CD4-positive, alpha-beta memory T cell (primary cell): ENCODE data around the gene CD160. TPM values are rescaled to one million over a fixed set of nuclear protein-coding genes. Genes with fewer than 3 reads are reported as not detected.
"Not testable (repeated sequence)": the region's sequence is repeated elsewhere in the genome, so short reads cannot be mapped to it uniquely, and the experiment has no call there.

Source experiments
- CTCF ChIA-PET: fragments of 350-600 bp; sonication (Branson Sonifier 250); formaldehyde crosslinking; loops from one replicate; lab custom pipeline; 2021; ENCODE audit warnings: inconsistent platforms; ENCODE audit not compliant: partially characterized antibody; lab: Charles Lee
- POLR2A ChIA-PET: fragments of 350-600 bp; sonication (Branson Sonifier 250); formaldehyde crosslinking; loops from one replicate; lab custom pipeline; 2021; ENCODE audit not compliant: partially characterized antibody; lab: Charles Lee
- DNase-seq, 5 donors: peaks; one replicate each; pipeline versions ENCODE4 v3.0.0 to v3.0.0-alpha.2; 2020 to 2022; ENCODE audit warnings: mixed read lengths in 1 of 5
- H3K27ac ChIP-seq: one replicate; pipeline ENCODE4 v1.7.0; 2013; ENCODE audit warnings: low read depth, low read length
- H3K27me3 ChIP-seq: 2 replicates; pipeline ENCODE4 v1.7.0; 2013; ENCODE audit warnings: mild to moderate bottlenecking, low read length, moderate library complexity; ENCODE audit not compliant: insufficient read depth
- H3K36me3 ChIP-seq: 2 replicates; pipeline ENCODE4 v1.7.0; 2013; ENCODE audit warnings: mild to moderate bottlenecking, low read length, moderate library complexity; ENCODE audit not compliant: insufficient read depth
- H3K4me1 ChIP-seq: 2 replicates; pipeline ENCODE4 v1.7.0; 2013; ENCODE audit warnings: mild to moderate bottlenecking, low read length, moderate library complexity; ENCODE audit not compliant: insufficient read depth
- H3K4me3 ChIP-seq, 2 donors: one replicate each; pipeline ENCODE4 v1.7.0; 2013; ENCODE audit warnings: low read length in 2 of 2, mild to moderate bottlenecking in 1 of 2
- H3K9me3 ChIP-seq, 2 donors: one replicate each; pipeline ENCODE4 v1.7.0; 2013; ENCODE audit warnings: low read length in 2 of 2, control low read depth in 1 of 2; ENCODE audit not compliant: control insufficient read depth in 1 of 2
- H3K27ac Mint-ChIP-seq, 7 donors: one replicate each; pipeline ENCODE4 v1.8.0; 2020 to 2021; ENCODE audit warnings: mixed read lengths in 7 of 7, mild to moderate bottlenecking in 6 of 7, inconsistent platforms in 3 of 7, moderate library complexity in 3 of 7
- H3K27me3 Mint-ChIP-seq, 2 donors: one replicate each; pipeline ENCODE4 v1.8.0; 2020 to 2021; ENCODE audit warnings: mixed read lengths in 2 of 2
- H3K36me3 Mint-ChIP-seq, 2 donors: one replicate each; pipeline ENCODE4 v1.8.0; 2020 to 2021; ENCODE audit warnings: mixed read lengths in 2 of 2, inconsistent platforms in 1 of 2, mild to moderate bottlenecking in 1 of 2
- H3K4me1 Mint-ChIP-seq, 4 donors: one replicate each; pipeline ENCODE4 v1.8.0; 2020 to 2021; ENCODE audit warnings: mixed read lengths in 4 of 4, mild to moderate bottlenecking in 1 of 4
- H3K4me3 Mint-ChIP-seq, 8 donors: one replicate each; pipeline ENCODE4 v1.8.0; 2020 to 2021; ENCODE audit warnings: mixed read lengths in 8 of 8, mild to moderate bottlenecking in 7 of 8, moderate library complexity in 6 of 8, inconsistent platforms in 3 of 8
- H3K9me3 Mint-ChIP-seq, 8 donors: one replicate each; pipeline ENCODE4 v1.8.0; 2020 to 2021; ENCODE audit warnings: mixed read lengths in 8 of 8, mild to moderate bottlenecking in 5 of 8, inconsistent platforms in 3 of 8, moderate library complexity in 1 of 8
- intact Hi-C: fragments of 100-400 bp; cut with micrococcal nuclease; formaldehyde crosslinking; loops from one replicate; pipeline ENCODE4 v1.15.1; 2023
- polyA plus RNA-seq, 2 donors: library from polyadenylated mRNA; unstranded; fragments of 300-500 nt; fragmentation: Illumina TruSeq; gene quantifications; one replicate each; pipeline ENCODE4 v1.2.3, GENCODE V29; 2021
- total RNA-seq, 2 experiments: library from RNA; stranded (reverse); gene quantifications; one replicate each; pipeline ENCODE4 v1.2.3, GENCODE V29; 2021

CD160 gene
- total and polyA plus RNA-seq, 4 experiments from 2014 or later, result 0.16 TPM; not detected in 3

GRCh38 chr1:145726193-145726592 lies 6.9 kb downstream of the CD160 start:
- H3K27ac ChIP-seq, H3K4me3 Mint-ChIP-seq, DNase-seq, intact Hi-C loops, H3K4me1 Mint-ChIP-seq, H3K36me3 Mint-ChIP-seq, H3K27me3 ChIP-seq, H3K36me3 ChIP-seq, CTCF ChIA-PET, H3K9me3 ChIP-seq, H3K27ac Mint-ChIP-seq, H3K4me3 ChIP-seq, H3K27me3 Mint-ChIP-seq, H3K4me1 ChIP-seq, H3K9me3 Mint-ChIP-seq, POLR2A ChIA-PET: not testable (repeated sequence)

- H3K27me3 ChIP-seq, result no peaks in the 10 kb centered on the region
- Mint-ChIP-seq H3K36me3 (no peaks in the 10 kb centered on the region), H3K27ac (no peak overlapping the region), H3K27me3 (no peaks in the 10 kb centered on the region), H3K9me3 (no peaks in the 10 kb centered on the region), H3K4me3 (no peak overlapping the region), H3K4me1 (no peaks in the 10 kb centered on the region)
- no peak overlapping the region for H3K27ac ChIP-seq
- ChIA-PET CTCF (no interaction called here), POLR2A (no interaction called here)
- H3K4me1 ChIP-seq, result no peaks in the 10 kb centered on the region
- intact Hi-C loops, result no loop called here
- no peaks in the 10 kb centered on the region for H3K36me3 ChIP-seq
- no peak overlapping the region for H3K4me3 ChIP-seq
- H3K9me3 ChIP-seq, result no peaks in the 10 kb centered on the region
- no peak for DNase-seq
Observed at GRCh38 chr1:145729196-145729595, 9.9 kb downstream of the CD160 start.

GRCh38 chr1:145729666-145730436 lies 10.6 kb downstream of the CD160 start:
- Histone ChIP-seq H3K36me3 (no peaks in the 10 kb centered on the region), H3K27ac (no peak overlapping the region), H3K4me3 (no peak overlapping the region), H3K4me1 (no peaks in the 10 kb centered on the region), H3K9me3 (no peaks in the 10 kb centered on the region), H3K27me3 (no peaks in the 10 kb centered on the region)
- no peaks in the 10 kb centered on the region for H3K4me1 Mint-ChIP-seq
- no peaks in the 10 kb centered on the region for H3K27me3 Mint-ChIP-seq
- DNase-seq, result no peak
- ChIA-PET POLR2A (no interaction called here), CTCF (no interaction called here)
- no peaks in the 10 kb centered on the region for H3K36me3 Mint-ChIP-seq
- no peak overlapping the region for H3K27ac Mint-ChIP-seq
- H3K9me3 Mint-ChIP-seq, result no peaks in the 10 kb centered on the region
- H3K4me3 Mint-ChIP-seq, result no peak overlapping the region
- intact Hi-C loops, result no loop called here

- Mint-ChIP-seq H3K36me3 (no peaks in the 10 kb centered on the region), H3K27ac (no peak overlapping the region), H3K4me1 (no peaks in the 10 kb centered on the region), H3K27me3 (no peaks in the 10 kb centered on the region), H3K9me3 (no peaks in the 10 kb centered on the region), H3K4me3 (no peak overlapping the region)
- Histone ChIP-seq H3K36me3 (no peaks in the 10 kb centered on the region), H3K4me3 (no peak overlapping the region), H3K27me3 (no peaks in the 10 kb centered on the region), H3K9me3 (no peaks in the 10 kb centered on the region), H3K27ac (no peak overlapping the region), H3K4me1 (no peaks in the 10 kb centered on the region)
- ChIA-PET POLR2A (no interaction called here), CTCF (no interaction called here)
- DNase-seq, result no peak
- intact Hi-C loops, result no loop called here
Observed at GRCh38 chr1:145730467-145730866, 11.2 kb downstream of the CD160 start.

GRCh38 chr1:145730900-145731299 lies 11.6 kb downstream of the CD160 start:
- Histone ChIP-seq H3K4me1 (no peaks in the 10 kb centered on the region), H3K27ac (no peak overlapping the region), H3K4me3 (no peak overlapping the region), H3K36me3 (no peaks in the 10 kb centered on the region), H3K9me3 (no peaks in the 10 kb centered on the region), H3K27me3 (no peaks in the 10 kb centered on the region)
- DNase-seq, result no peak
- Mint-ChIP-seq H3K4me1 (no peaks in the 10 kb centered on the region), H3K9me3 (no peaks in the 10 kb centered on the region), H3K27ac (no peak overlapping the region), H3K4me3 (no peak overlapping the region), H3K36me3 (no peaks in the 10 kb centered on the region), H3K27me3 (no peaks in the 10 kb centered on the region)
- intact Hi-C loops, result no loop called here
- ChIA-PET CTCF (no interaction called here), POLR2A (no interaction called here)

- Histone ChIP-seq H3K9me3 (no peaks in the 10 kb centered on the region), H3K4me1 (no peaks in the 10 kb centered on the region), H3K4me3 (no peak overlapping the region), H3K36me3 (no peaks in the 10 kb centered on the region), H3K27me3 (no peaks in the 10 kb centered on the region), H3K27ac (no peak overlapping the region)
- no peak overlapping the region for H3K4me3 Mint-ChIP-seq
- no peaks in the 10 kb centered on the region for H3K9me3 Mint-ChIP-seq
- peaks cover 0 to 3% (median 0%) of the 10 kb centered on the region in 4 donors for H3K4me1 Mint-ChIP-seq
- H3K27ac Mint-ChIP-seq, result no peak overlapping the region
- no peak for DNase-seq
- POLR2A ChIA-PET, result no interaction called here
- H3K27me3 Mint-ChIP-seq, result no peaks in the 10 kb centered on the region
- CTCF ChIA-PET, result no interaction called here
- intact Hi-C loops, result no loop called here
- H3K36me3 Mint-ChIP-seq, result peaks cover 2 to 4% of the 10 kb centered on the region in 2 donors
Observed at GRCh38 chr1:145736191-145736590, 16.9 kb downstream of the CD160 start.

GRCh38 chr1:145740269-145740668 lies 21.0 kb downstream of the CD160 start:
- no peak overlapping the region for H3K27ac ChIP-seq
- H3K4me1 ChIP-seq, result no peaks in the 10 kb centered on the region
- no peaks in the 10 kb centered on the region for H3K9me3 Mint-ChIP-seq
- no peaks in the 10 kb centered on the region for H3K27me3 ChIP-seq
- no peaks in the 10 kb centered on the region for H3K27me3 Mint-ChIP-seq
- H3K4me3 Mint-ChIP-seq, result no peak overlapping the region
- intact Hi-C loops, result no loop called here
- H3K36me3 ChIP-seq, result peaks cover 9% of the 10 kb centered on the region
- no peak overlapping the region for H3K27ac Mint-ChIP-seq
- peaks cover 33 to 36% of the 10 kb centered on the region in 2 donors for H3K36me3 Mint-ChIP-seq
- CTCF ChIA-PET, result no interaction called here
- H3K9me3 ChIP-seq, result no peaks in the 10 kb centered on the region
- no peak overlapping the region for H3K4me3 ChIP-seq
- no peak for DNase-seq
- POLR2A ChIA-PET, result no interaction called here
- peaks cover 0 to 3% (median 0%) of the 10 kb centered on the region in 4 donors for H3K4me1 Mint-ChIP-seq
